ENCODE data around the gene RAVER1.
A peak's percentile ranks its signal among the peaks of the same experiment; 100 is the strongest.
"Not testable (repeated sequence)": the region's sequence is repeated elsewhere in the genome, so short reads cannot be mapped to it uniquely, and the experiment has no call there.

The RAVER1 gene

DNA sequence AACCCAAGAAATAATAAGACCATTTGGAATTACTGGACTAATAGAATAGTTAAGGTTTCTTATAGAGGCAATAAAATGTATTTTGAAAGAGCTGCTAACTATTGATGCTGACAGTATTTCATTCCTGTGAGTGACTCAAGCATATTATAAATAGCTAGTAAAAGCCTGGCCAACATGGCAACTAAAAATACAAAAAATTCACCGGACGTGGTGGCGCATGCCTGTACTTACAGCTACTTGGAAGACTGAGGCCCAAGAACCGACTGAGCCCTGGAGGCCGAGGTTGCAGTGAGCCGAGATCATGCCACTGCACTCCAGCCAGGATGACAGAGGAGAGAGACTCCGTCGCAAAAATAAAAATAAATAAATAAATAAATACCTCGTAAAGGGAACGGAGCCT is 11.5 kb upstream of the RAVER1 start:
- DNase-seq (ENCODE audit: low read depth in 3 of 3) = no peak

DNA sequence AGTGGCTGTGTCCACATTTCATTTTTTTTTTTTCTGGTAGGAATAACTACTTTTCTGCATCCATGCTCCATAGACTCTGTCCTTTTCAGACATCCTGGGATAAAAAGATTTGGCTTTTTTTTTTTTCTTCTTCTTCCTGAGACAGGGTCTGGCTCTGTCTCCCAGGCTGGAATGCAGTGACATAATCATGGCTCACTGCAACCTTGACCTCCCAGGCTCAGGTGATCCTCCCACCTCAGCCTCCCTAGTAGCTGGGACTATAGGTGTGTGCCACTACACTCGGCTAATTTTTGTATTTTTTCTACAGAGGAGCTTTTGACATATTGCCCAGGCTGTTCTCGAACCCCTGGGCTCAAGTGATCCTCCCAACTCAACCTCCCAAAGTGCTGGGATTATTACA is 10.2 kb upstream of the RAVER1 start:
- DNase-seq (ENCODE audit: low read depth in 3 of 3) = no peak

DNA sequence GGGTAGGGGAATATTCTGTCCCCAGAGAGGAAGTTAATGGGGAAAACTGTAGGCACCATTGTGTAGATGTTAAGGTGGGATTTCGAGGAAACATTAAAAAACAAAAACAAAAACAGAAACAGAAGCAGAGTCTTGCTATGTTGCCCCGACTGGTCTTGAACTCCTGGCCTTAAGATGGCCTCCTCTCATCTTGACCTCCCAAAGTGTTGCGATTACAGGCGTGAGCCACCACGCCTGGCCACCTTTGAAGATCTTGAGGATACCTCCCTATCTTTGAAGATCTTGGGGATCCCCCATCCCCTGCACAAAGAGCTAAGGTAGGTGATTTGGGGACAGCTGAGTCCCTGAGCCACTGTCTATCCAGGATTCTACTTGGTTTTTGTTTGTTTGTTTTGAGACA is 6.6 kb upstream of the RAVER1 start:
- DNase-seq (ENCODE audit: low read depth in 3 of 3) = no peak

DNA sequence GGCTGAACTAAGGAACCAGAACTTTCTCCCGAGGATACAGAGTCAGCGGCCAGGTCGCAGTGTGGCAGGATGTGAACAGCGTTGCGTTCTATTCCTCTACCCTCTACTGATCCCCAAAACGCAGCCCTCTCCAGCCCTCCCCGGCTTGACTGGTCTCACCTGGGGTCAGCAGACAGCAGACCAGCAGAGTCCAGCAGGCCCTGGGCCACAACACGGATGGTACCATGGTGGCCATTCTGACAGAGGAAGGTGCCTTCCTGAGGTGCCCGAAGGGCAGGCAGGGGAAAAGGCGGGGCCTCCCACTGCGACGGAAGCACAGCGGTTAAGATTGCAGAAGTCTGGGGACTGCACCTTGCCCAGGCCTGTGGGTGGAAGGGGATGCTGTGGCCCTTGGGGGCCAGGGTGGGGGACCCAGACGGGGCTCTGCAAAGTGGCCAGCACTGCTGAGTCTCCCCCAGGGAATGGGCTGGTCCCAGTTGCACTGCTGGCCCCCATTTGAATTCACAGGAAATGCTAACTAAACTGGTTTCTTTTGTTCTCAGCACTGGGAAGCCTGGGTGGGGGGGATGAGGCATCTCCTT is 6.1 kb upstream of the RAVER1 start, which contains the start of gene ICAM3:
ICAM3 (minus strand) TSS at position 245 of the 581 bp plus-strand sequence; CDS start at position 235, 10 bp downstream.
- peak; percentile 41 to 56 (median 47) for DNase-seq (ENCODE audit: low read depth in 3 of 3)

DNA sequence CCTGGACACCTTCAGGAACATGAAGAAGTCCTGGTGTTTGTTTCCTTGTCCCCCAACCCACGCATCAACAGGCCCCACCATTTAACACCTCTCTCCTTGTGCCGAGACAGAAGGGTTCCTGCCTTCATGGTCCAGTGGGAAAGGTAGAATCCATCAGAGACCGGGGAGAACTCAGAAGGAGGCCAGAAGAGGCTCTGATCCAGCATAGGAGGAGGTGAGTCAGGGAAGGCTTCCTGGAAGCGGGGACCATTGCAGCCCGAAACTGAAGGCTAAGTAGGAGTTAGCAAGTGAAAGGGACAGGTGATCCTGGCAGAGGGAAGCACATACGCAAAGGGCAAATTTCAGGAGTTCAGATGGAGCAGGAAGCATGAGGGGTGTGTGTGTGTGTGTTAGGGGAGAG is 5.6 kb upstream of the RAVER1 start:
- DNase-seq (ENCODE audit: low read depth in 3 of 3) = no peak

DNA sequence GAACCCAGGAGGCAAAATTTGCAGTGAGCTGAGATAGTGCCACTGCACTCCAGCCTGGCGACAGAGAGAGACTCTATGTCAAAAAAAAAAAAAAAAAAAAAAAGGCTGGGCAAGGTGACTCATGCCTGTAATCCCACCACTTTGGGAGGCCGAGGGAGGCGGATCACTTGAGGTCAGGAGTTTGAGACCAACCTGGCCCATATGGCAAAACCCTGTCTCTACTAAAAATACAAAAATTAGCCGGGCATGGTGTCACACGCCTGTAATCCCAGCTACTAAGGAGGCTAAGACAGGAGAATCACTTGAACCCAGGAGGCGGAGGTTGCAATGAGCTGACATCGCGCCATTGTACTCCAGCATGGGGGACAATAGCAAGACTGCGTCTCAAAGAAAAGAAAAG is 3.4 kb upstream of the RAVER1 start:
- DNase-seq (ENCODE audit: low read depth in 3 of 3) = not testable (repeated sequence)

DNA sequence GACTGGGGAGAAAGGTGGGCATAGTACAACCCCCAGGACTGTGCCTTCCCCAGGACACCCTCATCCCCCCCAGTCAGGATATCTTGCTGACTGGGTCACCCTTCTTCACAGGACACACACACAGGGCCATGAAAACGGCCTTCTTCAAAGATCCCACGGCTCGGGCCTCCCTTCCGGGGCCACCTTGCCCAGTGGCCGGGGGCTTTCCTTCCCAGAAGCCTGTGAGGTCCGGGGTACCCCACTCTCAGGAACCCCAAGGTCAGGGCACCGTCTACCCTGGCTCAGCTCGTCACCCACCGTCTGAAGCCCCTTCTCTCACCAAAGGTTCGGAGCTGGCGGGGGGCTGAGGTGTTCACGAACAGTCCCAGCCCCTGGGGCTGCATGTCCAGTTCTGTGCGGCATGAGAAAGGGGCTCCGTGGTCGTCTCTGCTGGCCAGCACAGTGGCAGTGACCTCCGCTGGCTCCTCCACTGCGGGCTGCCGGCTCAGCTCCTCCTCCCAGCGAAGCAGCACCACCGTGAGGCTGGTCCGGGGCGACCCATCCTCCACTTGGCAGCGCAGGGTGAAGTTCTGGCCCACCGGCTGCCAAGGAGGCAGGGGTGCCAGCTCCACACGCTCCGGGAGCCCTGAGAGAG is 2.1 kb upstream of the RAVER1 start:
- DNase-seq (ENCODE audit: low read depth in 3 of 3) = no peak

DNA sequence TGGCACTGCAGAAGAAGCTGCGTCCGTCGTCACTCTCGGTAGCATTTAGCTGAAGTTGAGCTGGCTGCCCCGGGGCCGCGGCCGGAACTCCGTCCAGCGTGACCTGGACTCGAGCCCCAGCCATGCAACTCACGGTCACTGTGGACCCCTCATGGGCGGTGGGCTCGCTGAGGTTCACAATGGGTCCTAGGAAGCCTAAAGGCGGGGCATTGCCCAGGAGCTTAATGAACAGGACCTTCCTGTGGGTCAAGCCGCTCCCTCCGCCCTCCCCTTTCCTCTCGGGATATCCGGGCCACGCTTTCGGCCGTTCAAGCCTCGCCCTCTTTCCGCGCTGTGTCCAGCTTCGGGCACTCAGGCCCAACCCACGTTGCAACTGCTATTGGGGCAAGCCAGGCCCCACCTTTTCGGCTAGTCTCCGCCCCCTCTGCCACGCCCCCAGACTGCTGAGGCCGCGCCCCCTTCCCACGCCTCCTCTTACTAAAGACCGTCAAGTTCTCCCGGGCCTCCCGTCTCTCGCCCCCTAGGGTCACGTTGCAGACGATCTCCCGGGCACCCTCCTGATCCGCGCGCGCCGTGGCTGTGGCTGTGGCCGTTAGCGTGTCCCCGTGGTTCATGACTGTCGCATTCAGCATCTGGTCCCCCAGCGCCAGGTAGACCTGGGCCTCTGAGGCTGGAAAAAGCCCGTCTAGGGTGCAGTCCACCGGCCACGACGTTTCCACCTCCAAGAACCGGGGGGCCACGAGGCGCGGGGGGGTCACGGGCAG is 1.4 kb upstream of the RAVER1 start:
- DNase-seq (ENCODE audit: low read depth in 3 of 3) = peak; percentile 33 to 57 (median 37)

DNA sequence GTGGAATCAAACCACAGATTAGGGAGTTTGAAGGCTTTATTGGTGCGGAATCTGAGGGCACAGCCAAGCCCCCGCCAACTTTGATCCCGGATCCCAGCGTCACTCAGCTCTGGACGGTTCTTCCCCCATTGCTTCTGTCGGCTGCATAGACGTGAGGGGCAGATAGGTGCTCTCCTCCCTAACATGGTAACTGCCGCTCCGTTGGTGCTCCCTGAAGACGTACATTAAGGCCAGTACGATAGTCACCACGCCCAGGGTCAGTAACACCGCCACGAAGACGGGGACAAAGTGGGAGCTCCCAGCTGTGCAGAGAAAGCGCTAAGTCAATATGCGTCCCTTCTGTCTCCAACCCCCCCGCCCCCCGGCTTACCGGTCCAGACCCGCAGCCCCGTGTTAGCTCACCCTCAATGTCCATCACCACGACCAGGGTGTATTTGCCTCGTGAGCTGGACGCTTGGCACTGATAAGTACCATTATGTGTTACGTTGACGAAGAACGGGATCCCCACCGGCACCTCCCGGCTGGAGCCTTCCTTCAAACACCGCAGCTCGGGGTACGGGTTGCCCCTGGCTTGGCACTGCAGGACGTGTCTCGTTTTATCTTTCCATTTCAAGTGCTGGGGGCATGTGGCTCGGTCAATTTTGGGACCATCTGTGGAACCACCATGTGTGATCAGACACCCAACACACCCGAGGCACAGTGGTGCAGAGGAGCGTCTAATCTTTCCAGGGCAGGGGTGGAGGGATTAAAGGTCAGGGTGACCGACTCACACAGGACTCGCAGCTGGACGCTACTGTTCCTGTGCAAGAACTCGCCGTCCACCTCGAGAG is 644 bp upstream of the RAVER1 start:
- no peak for DNase-seq (ENCODE audit: low read depth in 3 of 3)

DNA sequence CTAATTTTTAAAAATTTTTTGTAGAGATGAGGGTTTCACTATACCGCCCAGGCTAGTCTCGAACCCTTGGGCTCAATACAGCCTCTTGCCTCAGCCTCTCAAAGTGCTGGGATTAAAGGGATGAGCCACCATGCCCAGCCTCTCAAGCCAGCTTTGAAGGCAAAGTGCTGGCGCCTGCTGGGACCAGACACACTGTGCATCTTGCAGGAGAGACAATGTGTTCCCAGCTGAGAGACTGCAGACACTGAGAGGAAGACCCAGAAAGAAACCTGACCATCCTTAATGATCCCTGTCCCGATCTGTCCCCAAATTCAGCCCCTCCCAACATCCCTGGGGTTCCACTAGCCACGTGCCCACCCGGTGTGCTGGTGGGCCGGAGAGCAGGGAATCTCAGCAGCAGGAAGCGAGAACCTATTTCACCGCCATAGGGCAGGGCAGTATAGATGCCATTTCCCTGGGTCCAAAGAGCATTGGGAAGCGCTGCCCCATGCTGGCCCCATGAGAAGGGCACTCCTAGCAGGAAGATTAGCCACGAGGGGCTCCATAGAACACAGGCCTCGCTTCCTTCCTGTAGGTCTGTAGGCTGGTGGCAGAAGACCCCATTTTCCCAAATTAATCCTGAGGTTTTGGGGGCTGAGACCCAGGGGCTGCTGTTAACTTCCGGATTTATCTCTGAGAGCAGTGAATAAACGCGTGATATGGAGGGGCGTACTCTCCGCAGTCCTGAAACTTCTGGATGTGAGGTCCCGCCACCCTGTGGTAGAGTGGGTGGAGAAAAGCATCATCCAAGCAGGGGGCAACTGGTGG is 968 bp downstream of the RAVER1 start:
- DNase-seq (ENCODE audit: low read depth in 3 of 3) = no peak

DNA sequence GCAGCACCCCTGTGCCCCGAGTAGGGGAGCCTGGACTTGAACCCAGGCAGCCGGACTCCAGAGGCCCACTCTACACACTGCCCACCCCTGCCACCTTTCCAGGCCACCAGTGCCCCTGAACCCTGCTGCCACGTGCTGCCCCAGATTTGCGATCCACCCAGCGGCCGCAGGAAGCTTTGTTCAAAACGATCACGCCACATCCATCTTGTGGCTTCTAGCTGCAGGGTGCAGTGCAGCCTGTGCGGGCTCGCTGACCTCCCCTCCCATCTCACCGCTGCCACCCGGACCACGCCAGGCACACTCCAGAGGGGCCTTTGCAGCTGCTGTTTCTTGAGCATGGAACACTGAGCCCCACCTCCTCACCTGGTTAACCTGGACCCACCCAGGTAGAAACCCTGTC is 3.8 kb downstream of the RAVER1 start:
- DNase-seq (ENCODE audit: low read depth in 3 of 3) = no peak

DNA sequence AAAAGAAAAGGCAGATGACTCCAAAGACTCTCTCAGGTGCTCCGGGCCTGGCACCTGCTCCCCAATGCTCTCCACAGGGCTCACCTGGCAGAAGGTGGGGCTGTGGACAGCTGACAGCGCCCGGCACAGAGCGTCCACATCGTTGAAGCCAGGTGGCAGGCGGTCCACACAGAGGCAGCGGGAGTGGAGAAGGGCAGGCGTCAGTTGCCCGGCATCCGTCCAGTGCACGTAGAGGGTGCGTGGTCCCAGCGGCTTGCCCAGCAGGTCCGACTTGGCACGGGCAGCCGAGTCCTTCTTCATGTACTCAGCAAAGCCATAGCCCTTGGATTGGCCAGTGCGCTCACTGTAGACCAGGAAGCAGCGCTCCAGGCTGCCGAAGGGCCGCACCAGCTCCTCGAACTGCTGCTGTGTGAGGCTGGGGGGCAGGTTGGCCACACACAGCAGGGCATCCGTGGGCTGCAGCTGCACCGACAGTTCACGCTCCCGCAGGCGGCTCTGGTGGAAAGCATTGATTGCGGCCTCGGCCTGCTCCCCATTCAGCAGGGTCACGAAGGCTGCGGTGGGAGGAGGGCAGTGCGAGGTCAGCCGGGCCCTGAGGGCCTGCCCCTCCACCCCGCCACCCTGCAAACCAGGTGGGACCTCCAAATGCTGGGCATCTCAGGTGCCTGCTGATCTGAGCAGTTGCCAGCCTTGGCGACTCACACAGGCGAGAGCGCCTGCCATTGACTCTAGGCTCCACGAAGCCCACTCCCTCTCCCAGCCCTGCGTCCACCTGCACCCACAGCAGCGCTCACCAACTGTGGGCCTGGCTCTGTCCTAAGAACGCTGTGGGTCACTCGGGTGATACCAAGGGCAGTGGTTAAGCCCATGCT is 4.5 kb downstream of the RAVER1 start:
- DNase-seq (ENCODE audit: low read depth in 3 of 3) = no peak

DNA sequence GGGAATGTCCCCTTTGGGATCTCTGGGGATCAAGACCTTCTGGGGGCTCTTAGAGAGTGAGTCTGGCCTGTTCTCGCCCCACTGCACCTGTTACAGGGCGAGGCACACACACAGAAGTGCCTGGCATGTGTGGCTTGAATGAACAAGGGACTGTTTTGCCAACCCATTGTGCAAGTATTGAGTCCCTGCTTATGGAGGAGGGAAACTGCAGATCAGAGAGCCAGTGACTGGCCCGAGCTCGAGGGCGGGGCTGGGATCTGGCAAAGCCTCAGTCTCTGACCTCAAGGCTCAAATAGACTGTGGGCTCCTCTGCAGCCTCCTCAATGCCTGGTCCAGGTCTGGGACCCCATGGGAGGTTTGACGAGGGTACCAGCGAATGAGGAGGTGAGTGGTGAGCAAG is 5.5 kb downstream of the RAVER1 start:
- DNase-seq (ENCODE audit: low read depth in 3 of 3) = no peak

DNA sequence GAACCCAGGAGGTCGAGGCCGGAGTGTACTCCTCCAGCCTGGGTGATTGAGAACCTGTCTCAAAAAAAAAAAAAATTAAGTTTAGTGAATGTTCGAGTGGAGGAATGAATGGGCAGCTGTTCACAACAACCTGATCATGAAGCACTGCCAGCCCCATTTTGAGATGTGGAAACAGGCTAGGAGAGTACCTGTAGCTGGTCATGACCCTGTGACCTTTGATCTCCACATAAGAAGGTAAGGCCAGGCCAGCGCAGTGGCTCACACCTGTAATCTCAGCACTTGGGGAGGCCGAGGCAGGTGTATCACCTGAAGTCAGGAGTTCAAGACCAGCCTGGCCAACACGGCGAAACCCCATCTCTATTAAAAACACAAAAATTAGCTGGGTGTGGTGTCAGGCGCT is 7.6 kb downstream of the RAVER1 start:
- no peak for DNase-seq (ENCODE audit: low read depth in 3 of 3)

DNA sequence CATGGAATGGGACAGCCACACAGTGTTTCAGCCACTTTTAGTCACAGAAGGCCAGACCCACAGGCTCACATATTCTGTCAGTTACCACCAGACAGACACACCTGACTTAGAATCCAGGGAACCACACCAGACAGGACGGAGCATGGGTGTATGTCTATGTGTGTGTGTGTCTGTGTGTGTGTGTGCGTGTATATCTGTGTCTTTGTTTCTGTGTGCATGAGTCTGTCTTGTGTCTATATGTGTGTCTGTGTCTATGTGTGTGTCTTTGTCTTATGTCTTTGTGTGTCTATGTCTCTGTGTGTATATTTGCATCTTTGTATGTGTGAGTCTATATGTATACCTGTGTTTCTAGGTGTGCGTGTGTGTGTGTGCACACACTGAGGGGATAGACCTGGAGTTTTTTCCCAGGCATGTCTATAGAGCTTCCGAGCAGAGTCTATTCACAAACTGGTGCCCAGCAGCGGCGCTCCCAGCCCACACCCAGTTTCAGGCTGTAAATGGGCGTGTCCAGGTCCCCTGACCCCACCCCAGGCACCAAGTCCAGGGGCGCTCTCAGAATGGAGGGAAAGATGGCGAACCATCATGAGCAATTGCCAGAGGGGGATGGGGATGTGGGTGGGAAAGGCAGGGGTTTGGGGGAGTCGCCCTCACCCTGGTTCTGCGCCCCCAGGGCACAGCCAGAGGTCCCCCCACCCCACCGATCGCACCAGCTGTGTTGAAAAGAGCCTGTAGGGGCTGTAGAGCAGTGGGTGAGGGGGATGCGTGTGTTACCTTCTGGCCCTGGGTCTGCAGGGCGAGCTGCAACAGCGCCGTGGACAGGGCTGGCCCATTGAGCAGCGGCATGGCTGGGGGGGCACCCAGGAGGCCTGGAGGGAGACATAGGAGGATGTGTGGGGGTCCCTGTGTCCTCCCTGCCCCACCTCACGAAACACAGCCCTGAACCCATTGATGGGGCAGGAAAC is 11.2 kb downstream of the RAVER1 start:
- no peak for DNase-seq (ENCODE audit: low read depth in 3 of 3)

DNA sequence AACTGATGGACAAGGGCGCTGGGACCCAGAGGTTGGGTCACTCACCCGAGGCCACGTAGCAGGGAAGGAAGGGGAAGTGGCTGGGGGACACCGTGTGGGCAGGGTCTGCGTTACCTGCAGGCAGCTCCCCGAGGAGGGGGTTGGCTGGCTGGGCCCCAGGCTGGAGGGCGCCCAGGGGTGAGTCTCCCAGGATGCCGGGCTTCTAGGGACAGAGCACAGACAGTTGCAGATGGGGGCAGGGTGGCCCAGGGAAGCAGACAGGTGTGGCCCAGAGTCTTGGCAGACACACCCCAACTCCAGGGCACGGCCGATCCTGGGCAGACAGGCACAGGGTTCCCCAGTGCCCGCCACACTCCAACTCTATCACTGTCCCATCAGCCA is 11.9 kb downstream of the RAVER1 start:
- no peak for DNase-seq (ENCODE audit: low read depth in 3 of 3)

DNA sequence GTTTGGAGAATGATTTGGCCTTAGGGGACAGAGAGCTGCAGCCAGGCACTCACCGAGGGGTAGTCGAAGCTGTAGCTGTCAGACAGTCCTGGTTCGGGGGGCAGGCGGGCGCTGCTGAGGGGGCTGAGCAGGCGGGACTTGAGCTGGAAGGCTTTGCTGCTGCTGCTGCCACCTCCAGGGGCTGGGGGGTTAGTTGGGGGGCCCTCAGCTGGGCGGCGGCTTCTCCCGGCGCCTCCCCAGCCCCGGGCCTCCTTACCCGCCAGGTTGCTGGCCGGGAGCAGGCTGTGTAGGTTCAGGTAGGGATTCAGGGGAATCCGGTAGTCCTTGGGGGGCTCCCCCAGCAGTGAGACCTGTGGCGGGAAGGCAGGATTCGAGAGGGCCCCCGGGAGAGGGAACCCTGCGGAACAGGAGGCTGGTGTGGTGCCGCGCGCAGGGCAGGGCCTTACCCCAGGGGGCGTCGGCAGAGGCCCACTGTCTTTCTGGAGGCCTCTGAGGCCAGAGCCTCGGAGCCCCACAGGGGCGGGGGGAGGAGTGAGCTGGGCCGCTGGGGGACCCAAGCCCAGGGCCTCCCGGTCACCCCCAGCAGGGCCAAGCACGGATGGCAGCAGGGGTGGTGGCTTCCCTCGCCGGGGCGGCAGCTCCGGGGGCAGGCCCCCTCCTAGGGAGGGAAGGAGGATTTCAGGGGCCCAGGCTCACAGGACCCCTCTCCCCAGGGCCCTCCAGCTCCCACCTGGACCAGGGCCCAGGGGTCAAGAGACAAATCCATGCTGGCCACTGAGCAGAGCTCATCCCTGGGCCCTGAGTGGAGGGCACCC is 12.5 kb downstream of the RAVER1 start:
- no peak for DNase-seq (ENCODE audit: low read depth in 3 of 3)

Data from stimulated activated CD4-positive, alpha-beta T cell treated with anti-CD3 and anti-CD28 coated beads, TNF-alpha, amount 100 ng/mL, for 48 hours (primary cell).